HepG2 (cell line): ENCODE data around the gene CPNE1. TPM values are rescaled to one million over a fixed set of nuclear protein-coding genes. Genes with fewer than 3 reads are reported as not detected.
A peak's percentile ranks its signal among the peaks of the same experiment; 100 is the strongest.
"Not testable (repeated sequence)": the region's sequence is repeated elsewhere in the genome, so short reads cannot be mapped to it uniquely, and the experiment has no call there.

Source experiments
- ATAC-seq: fragments of 200-7000 bp; cut with Tn5 transposase; 3 replicates; pipeline ENCODE4 v1.9.1; 2020; ENCODE audit warnings: mild to moderate bottlenecking, moderate library complexity
- BruUV-seq: library from RNA; stranded (reverse); fragments of 400-500 nt; replicated peaks from 2 replicates; lab custom pipeline; 2021; lab: Mats Ljungman, UMichigan
- CTCF ChIA-PET: fragments of 300-600 bp; formaldehyde crosslinking; extraction: SDS; loops from one replicate; lab custom pipeline; 2021; ENCODE audit warnings: low total read pairs, inconsistent platforms, low intra/inter-chr PET ratio; lab: Yijun Ruan, JAX
- POLR2A ChIA-PET: fragments of 350-600 bp; sonication (Branson Sonifier 250); formaldehyde crosslinking; loops from one replicate; lab custom pipeline; 2020; ENCODE audit warnings: antibody characterized with exemption, inconsistent platforms; lab: Yijun Ruan, JAX
- DNase-seq: peaks from one replicate; pipeline ENCODE4 v3.0.0-alpha.2; 2015; ENCODE audit warnings: low spot score
- FAIRE-seq: peaks from 3 replicates; lab custom pipeline; 2011; peaks lifted over from hg19 to GRCh38; lab: Jason Lieb, UNC
- H2AFZ ChIP-seq: one replicate; pipeline ENCODE4 v1.6.1; 2011; ENCODE audit warnings: low read length, inconsistent platforms
- H3K27ac ChIP-seq: fragments of 300-600 bp; 3 replicates; pipeline ENCODE4 v1.8.0; 2011; ENCODE audit warnings: mixed run types, mild to moderate bottlenecking, mixed read lengths, low read length, inconsistent platforms; ENCODE audit not compliant: insufficient read depth; ENCODE audit errors: extremely low read length
- H3K27me3 ChIP-seq, 2 experiments: fragments of 200-600 bp in 1 of 2; 2 replicates in 1 of 2; 3 replicates in 1 of 2; pipeline versions ENCODE4 v1.6.0 to v1.8.0; 2011; ENCODE audit warnings: low read length in 2 of 2, mild to moderate bottlenecking in 2 of 2, moderate library complexity in 2 of 2, inconsistent platforms in 1 of 2; ENCODE audit not compliant: insufficient read depth in 2 of 2, control insufficient read depth in 1 of 2
- H3K36me3 ChIP-seq, 2 experiments: fragments of 200-600 bp in 1 of 2; replicated peaks in 1 of 2; 2 replicates in 1 of 2; 3 replicates in 1 of 2; pipeline versions ENCODE4 v1.5.1 to v1.8.0; 2011; ENCODE audit warnings: low read length in 2 of 2, inconsistent platforms in 1 of 2; ENCODE audit not compliant: insufficient read depth in 2 of 2, control insufficient read depth in 1 of 2
- H3K4me1 ChIP-seq: 2 replicates; pipeline ENCODE4 v1.5.1; 2012; ENCODE audit warnings: low read length, inconsistent platforms; ENCODE audit not compliant: insufficient read depth
- H3K4me2 ChIP-seq: 2 replicates; pipeline ENCODE4 v1.6.0; 2011; ENCODE audit warnings: low read depth, low read length, inconsistent platforms
- H3K4me3 ChIP-seq, 3 experiments: fragments of 200-600 bp in 1 of 3; sonication (generic), shearing (Covaris generic) in 1 of 3; replicated peaks in 1 of 3; 2 replicates each; pipeline ENCODE4 v1.5.1; 2011 to 2016; ENCODE audit warnings: low read length in 3 of 3, inconsistent platforms in 2 of 3, low read depth in 2 of 3, mild to moderate bottlenecking in 2 of 3, control low read depth in 1 of 3, mixed read lengths in 1 of 3; ENCODE audit not compliant: insufficient read depth in 1 of 3
- H3K79me2 ChIP-seq: one replicate; pipeline ENCODE4 v1.6.1; 2011; ENCODE audit warnings: low read length, inconsistent platforms; ENCODE audit not compliant: insufficient read depth
- H3K9ac ChIP-seq: 2 replicates; pipeline ENCODE4 v1.6.0; 2011; ENCODE audit warnings: mild to moderate bottlenecking, low read depth, low read length, inconsistent platforms; ENCODE audit not compliant: insufficient read depth
- H3K9me3 ChIP-seq: 2 replicates; pipeline ENCODE4 v1.5.1; 2012; ENCODE audit warnings: mild to moderate bottlenecking, low read length
- H4K20me1 ChIP-seq: 2 replicates; pipeline ENCODE4 v1.6.0; 2011; ENCODE audit warnings: inconsistent platforms, mild to moderate bottlenecking, low read length, moderate library complexity; ENCODE audit not compliant: insufficient read depth
- CEBPB ChIP-seq: IDR thresholded peaks from 2 replicates; pipeline ENCODE4 v1.6.1; 2011; ENCODE audit warnings: low read depth, low read length, improper control_type of control experiment, borderline replicate concordance
- CEBPG ChIP-seq: IDR thresholded peaks from 2 replicates; pipeline ENCODE4 v1.6.1; 2016
- HOXA3 ChIP-seq: sonication (generic); formaldehyde crosslinking; IDR thresholded peaks from 2 replicates; pipeline ENCODE4 v1.5.0; 2020; ENCODE audit warnings: missing genetic modification reagents
- PAF1 ChIP-seq: IDR thresholded peaks from 2 replicates; pipeline ENCODE4 v1.6.1; 2016; ENCODE audit warnings: missing genetic modification reagents, missing compliant biosample characterization
- POLR2A ChIP-seq, 2 experiments: IDR thresholded peaks; 2 replicates each; pipeline ENCODE4 v1.6.1; 2011; ENCODE audit warnings: low read depth in 2 of 2, low read length in 2 of 2, mild to moderate bottlenecking in 1 of 2, moderate library complexity in 1 of 2; ENCODE audit not compliant: insufficient read depth in 1 of 2
- POLR2G ChIP-seq: fragments of 200-400 bp; formaldehyde crosslinking; IDR thresholded peaks from 2 replicates; pipeline ENCODE4 v1.6.1; 2018; ENCODE audit warnings: mild to moderate bottlenecking, low read depth, low read length, moderate library complexity
- ZNF275 ChIP-seq: sonication (generic); formaldehyde crosslinking; IDR thresholded peaks from 2 replicates; pipeline ENCODE4 v1.8.0; 2022; ENCODE audit warnings: missing genetic modification reagents, mild to moderate bottlenecking, inconsistent platforms, borderline replicate concordance
- ZNF761 ChIP-seq: sonication (generic); formaldehyde crosslinking; conservative IDR thresholded peaks from 2 replicates; pipeline ENCODE4 v1.4.0; 2020; ENCODE audit warnings: mild to moderate bottlenecking, missing genetic modification reagents
- ZNF770 ChIP-seq: sonication (generic); formaldehyde crosslinking; IDR thresholded peaks from 2 replicates; pipeline ENCODE4 v1.5.0; 2020; ENCODE audit warnings: mild to moderate bottlenecking, missing genetic modification reagents
- WGBS: methylation state at CpG from one replicate; pipeline ENCODE4 v1.1.6; 2017; ENCODE audit warnings: low lambda C conversion rate; 5-methylcytosine and 5-hydroxymethylcytosine counted together
- in situ Hi-C: cut with HindIII; loops from 2 replicates; pipeline ENCODE4 v1.10.0; 2017; ENCODE audit warnings: low pct_unique_long_range_greater_than_20kb; ENCODE audit not compliant: extremely low pct_ligation_motif_present
- intact Hi-C: fragments of 100-400 bp; cut with micrococcal nuclease; formaldehyde crosslinking; loops from one replicate; pipeline ENCODE4 v1.10.0; 2022; ENCODE audit not compliant: unreplicated experiment
- polyA plus RNA-seq, 8 experiments: library from polyadenylated mRNA; depleted of rRNA in 3 of 8; stranded (reverse) in 7 of 8; unstranded in 1 of 8; fragments of >200 nt; fragmentation: Illumina TruSeq in 4 of 8; extraction: Trizol in 4 of 8; gene quantifications; 2 replicates each; pipeline versions ENCODE4 v1.2.1 to v1.2.3, GENCODE V29; 2011 to 2016; ENCODE audit warnings: low read depth in 4 of 8, missing spikeins in 1 of 8, mixed read lengths in 1 of 8; ENCODE audit not compliant: insufficient read depth in 1 of 8
- total RNA-seq, 5 experiments: library from RNA; depleted of rRNA; stranded (reverse); fragments of >200 nt; fragmentation: Illumina TruSeq; extraction: Trizol; gene quantifications; 2 replicates each; pipeline ENCODE4 v1.2.3, GENCODE V29; 2016; ENCODE audit warnings: low read depth in 1 of 5
- TF ChIP-seq, protein P1 (sequence below): sonication (generic); formaldehyde crosslinking; IDR thresholded peaks from 2 replicates; pipeline ENCODE4 v1.8.1; 2022; ENCODE audit warnings: low read depth, mild to moderate bottlenecking, missing genetic modification reagents
- TF ChIP-seq, protein P2 (sequence below): sonication (generic); formaldehyde crosslinking; IDR thresholded peaks from 2 replicates; pipeline ENCODE4 v1.8.1; 2023; ENCODE audit warnings: mild to moderate bottlenecking, missing genetic modification reagents

CPNE1 gene
- total and polyA plus RNA-seq, 2 of the 13 experiments (the other 11 are each of a cell fraction or from before 2014, with no cell fraction given), result 408 to 431 TPM

- TF ChIP-seq, protein P1, sequence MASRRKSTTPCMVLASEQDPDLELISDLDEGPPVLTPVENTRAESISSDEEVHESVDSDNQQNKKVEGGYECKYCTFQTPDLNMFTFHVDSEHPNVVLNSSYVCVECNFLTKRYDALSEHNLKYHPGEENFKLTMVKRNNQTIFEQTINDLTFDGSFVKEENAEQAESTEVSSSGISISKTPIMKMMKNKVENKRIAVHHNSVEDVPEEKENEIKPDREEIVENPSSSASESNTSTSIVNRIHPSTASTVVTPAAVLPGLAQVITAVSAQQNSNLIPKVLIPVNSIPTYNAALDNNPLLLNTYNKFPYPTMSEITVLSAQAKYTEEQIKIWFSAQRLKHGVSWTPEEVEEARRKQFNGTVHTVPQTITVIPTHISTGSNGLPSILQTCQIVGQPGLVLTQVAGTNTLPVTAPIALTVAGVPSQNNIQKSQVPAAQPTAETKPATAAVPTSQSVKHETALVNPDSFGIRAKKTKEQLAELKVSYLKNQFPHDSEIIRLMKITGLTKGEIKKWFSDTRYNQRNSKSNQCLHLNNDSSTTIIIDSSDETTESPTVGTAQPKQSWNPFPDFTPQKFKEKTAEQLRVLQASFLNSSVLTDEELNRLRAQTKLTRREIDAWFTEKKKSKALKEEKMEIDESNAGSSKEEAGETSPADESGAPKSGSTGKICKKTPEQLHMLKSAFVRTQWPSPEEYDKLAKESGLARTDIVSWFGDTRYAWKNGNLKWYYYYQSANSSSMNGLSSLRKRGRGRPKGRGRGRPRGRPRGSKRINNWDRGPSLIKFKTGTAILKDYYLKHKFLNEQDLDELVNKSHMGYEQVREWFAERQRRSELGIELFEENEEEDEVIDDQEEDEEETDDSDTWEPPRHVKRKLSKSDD (CRISPR knock-in tag), result no peak
- peak in 1 of 2 experiments; percentile 23; a peak in 2 of 4 replicates for TF ChIP-seq POLR2A (IDR thresholded peaks at IDR 0.05; ENCODE audit: insufficient read depth in 1 of 2, low read depth in 2 of 2, low read length in 2 of 2)
- 0 out of 2 replicates have a peak, but pooled peaks have one; percentile 15 for TF ChIP-seq ZNF761
Measured at GRCh38 chr20:35714127-35714526, 49.4 kb upstream of the CPNE1 start (continued).

GRCh38 chr20:35713120-35713519 lies 48.4 kb upstream of the CPNE1 start:
- CTCF ChIA-PET, H3K9ac ChIP-seq, H3K27me3 ChIP-seq, H2AFZ ChIP-seq, DNase-seq, H3K27ac ChIP-seq, H3K4me1 ChIP-seq, FAIRE-seq, H3K4me3 ChIP-seq, intact Hi-C loops, H3K4me2 ChIP-seq, in situ Hi-C loops, H3K9me3 ChIP-seq, BruUV-seq: not testable (repeated sequence)
- 95% methylated on average over 9 of the region's 9 CpGs for WGBS
- POLR2A ChIA-PET, result interaction anchor here (1.0 to 23.6 kb wide), 6 partner anchors 11 to 97 kb away, joined by 3 to 319 read pairs (median 10); partner anchors contain the start of genes NFS1, RBM39, ROMO1 and SPAG4
- ATAC-seq, result peak; percentile 1; the same call in 1 of the 3 replicates
- H3K79me2 ChIP-seq, result peaks cover 88% of the 10 kb centered on the region
- H4K20me1 ChIP-seq, result peaks cover 98% of the 10 kb centered on the region
- peaks cover 58 to 93% of the 10 kb centered on the region in 2 experiments for H3K36me3 ChIP-seq
- peak; percentile 68; the same call in 1 of the 2 replicates for TF ChIP-seq CEBPB
- TF ChIP-seq CEBPG (CRISPR knock-in tag), result peak; percentile 60
- 0 out of 2 replicates have a peak, but pooled peaks have one; percentile 20 for TF ChIP-seq ZNF770 (CRISPR knock-in tag)
- TF ChIP-seq ZNF275, result 0 out of 2 replicates have a peak, but pooled peaks have one; percentile 58
- TF ChIP-seq PAF1, result peak; percentile 55; the same call in 1 of the 2 replicates
- TF ChIP-seq, protein P2, sequence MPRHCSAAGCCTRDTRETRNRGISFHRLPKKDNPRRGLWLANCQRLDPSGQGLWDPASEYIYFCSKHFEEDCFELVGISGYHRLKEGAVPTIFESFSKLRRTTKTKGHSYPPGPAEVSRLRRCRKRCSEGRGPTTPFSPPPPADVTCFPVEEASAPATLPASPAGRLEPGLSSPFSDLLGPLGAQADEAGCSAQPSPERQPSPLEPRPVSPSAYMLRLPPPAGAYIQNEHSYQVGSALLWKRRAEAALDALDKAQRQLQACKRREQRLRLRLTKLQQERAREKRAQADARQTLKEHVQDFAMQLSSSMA (CRISPR knock-in tag), result 0 out of 2 replicates have a peak, but pooled peaks have one; percentile 44
- peak in 1 of 2 experiments; percentile 35; a peak in 2 of 4 replicates for TF ChIP-seq POLR2A (IDR thresholded peaks at IDR 0.05; ENCODE audit: insufficient read depth in 1 of 2, low read depth in 2 of 2, low read length in 2 of 2)
- 0 out of 2 replicates have a peak, but pooled peaks have one; percentile 10 for TF ChIP-seq HOXA3
- peak; percentile 51; the same call in 1 of the 2 replicates for TF ChIP-seq POLR2G
